ENCODE measurements around the gene CXCL3. TPM values are rescaled to one million over a fixed set of nuclear protein-coding genes. Genes with fewer than 3 reads are reported as not detected.

CXCL3 gene
- total RNA-seq, 1 experiment from 2014 or later = 1.9 TPM

GRCh38 chr4:74067586-74067985 is 29.1 kb upstream of the CXCL3 start:
- Histone ChIP-seq H3K4me1 (ENCODE audit: control insufficient read depth in 1 of 2, insufficient read depth in 2 of 2, low read length in 2 of 2) (peaks cover 2 to 8% of the 10 kb centered on the region in 2 experiments; a peak in 2 of 4 replicates), H3K27me3 (ENCODE audit: insufficient read depth, low read length) (no peaks in the 10 kb centered on the region), H3K79me2 (ENCODE audit: insufficient read depth, low read length) (no peaks in the 10 kb centered on the region), H4K20me1 (ENCODE audit: insufficient read depth) (no peaks in the 10 kb centered on the region), H3K4me2 (ENCODE audit: low read length) (no peak overlapping the region), H2AFZ (ENCODE audit: low read depth, low read length, poor library complexity, severe bottlenecking) (no peak overlapping the region), H3K9me2 (ENCODE audit: insufficient read depth) (no peaks in the 10 kb centered on the region), H3K36me3 (ENCODE audit: control insufficient read depth in 1 of 2, insufficient read depth in 2 of 2, low read length in 2 of 2) (no peaks in the 10 kb centered on the region), H3K4me3 (replicated peaks in 1 of 2; ENCODE audit: low read depth in 1 of 2, low read length in 2 of 2) (no peak overlapping the region), H3K9me3 (ENCODE audit: control insufficient read depth in 1 of 2, insufficient read depth in 1 of 2, low read depth in 1 of 2, low read length in 2 of 2) (no peaks in the 10 kb centered on the region), H3K27ac (ENCODE audit: low read depth, low read length) (no peak overlapping the region), H3K9ac (ENCODE audit: low read length) (no peak overlapping the region)
- BruUV-seq (replicated peaks) = no TSS peak
- TF ChIP-seq CBX3 (IDR thresholded peaks at IDR 0.05; ENCODE audit: low read depth) (no peak), POLR2AphosphoS5 (IDR thresholded peaks at IDR 0.05; ENCODE audit: low read depth, low read length) (no peak), SP1 (IDR thresholded peaks at IDR 0.05; ENCODE audit: low read depth) (no peak), SRF (IDR thresholded peaks at IDR 0.05; ENCODE audit: low read depth) (no peak)
- RAD21 ChIA-PET (ENCODE audit: low non-redundant PET in 1 of 2, low total read pairs in 2 of 2, uncharacterized antibody in 2 of 2, unreplicated experiment in 2 of 2) = no interaction called here
- POLR2A ChIA-PET = no interaction called here
- intact Hi-C loops (cut with micrococcal nuclease) = no loop called here
- DNase-seq (ENCODE audit: low read depth, low spot score) (no peak), ATAC-seq (no peak)
- CTCF ChIA-PET = no interaction called here

GRCh38 chr4:74066232-74066631 is 27.7 kb upstream of the CXCL3 start:
- Histone ChIP-seq H3K9me2 (ENCODE audit: insufficient read depth) (no peaks in the 10 kb centered on the region), H3K27me3 (ENCODE audit: insufficient read depth, low read length) (no peaks in the 10 kb centered on the region), H4K20me1 (ENCODE audit: insufficient read depth) (no peaks in the 10 kb centered on the region), H3K27ac (ENCODE audit: low read depth, low read length) (no peak overlapping the region), H3K9ac (ENCODE audit: low read length) (no peak overlapping the region), H3K4me2 (ENCODE audit: low read length) (no peak overlapping the region), H3K4me1 (ENCODE audit: control insufficient read depth in 1 of 2, insufficient read depth in 2 of 2, low read length in 2 of 2) (peaks cover 2 to 10% of the 10 kb centered on the region in 2 experiments; a peak in 2 of 4 replicates), H3K9me3 (ENCODE audit: control insufficient read depth in 1 of 2, insufficient read depth in 1 of 2, low read depth in 1 of 2, low read length in 2 of 2) (no peaks in the 10 kb centered on the region), H2AFZ (ENCODE audit: low read depth, low read length, poor library complexity, severe bottlenecking) (peak overlapping the region; percentile 38), H3K79me2 (ENCODE audit: insufficient read depth, low read length) (no peaks in the 10 kb centered on the region), H3K36me3 (ENCODE audit: control insufficient read depth in 1 of 2, insufficient read depth in 2 of 2, low read length in 2 of 2) (no peaks in the 10 kb centered on the region), H3K4me3 (replicated peaks in 1 of 2; ENCODE audit: low read depth in 1 of 2, low read length in 2 of 2) (no peak overlapping the region)
- BruUV-seq (replicated peaks) = no TSS peak
- ATAC-seq (no peak), DNase-seq (ENCODE audit: low read depth, low spot score) (no peak)
- ChIA-PET RAD21 (ENCODE audit: low non-redundant PET in 1 of 2, low total read pairs in 2 of 2, uncharacterized antibody in 2 of 2, unreplicated experiment in 2 of 2) (no interaction called here), CTCF (no interaction called here), POLR2A (no interaction called here)
- TF ChIP-seq CEBPB (IDR thresholded peaks at IDR 0.05; ENCODE audit: low read depth) (no peak), ZBTB33 (IDR thresholded peaks at IDR 0.05; ENCODE audit: extremely low read depth, insufficient replicate concordance, low read length) (no peak), ZFX (IDR thresholded peaks at IDR 0.05) (no peak), FOSL1 (IDR thresholded peaks at IDR 0.05; ENCODE audit: low read depth) (no peak), ZNF274 (IDR thresholded peaks at IDR 0.05; ENCODE audit: low read depth, low read length) (no peak), REST (IDR thresholded peaks at IDR 0.05; ENCODE audit: low read depth) (no peak), TCF7L2 (IDR thresholded peaks at IDR 0.05; ENCODE audit: borderline replicate concordance, extremely low read depth, insufficient read depth, insufficient read length) (no peak)
- intact Hi-C loops (cut with micrococcal nuclease) = no loop called here

Measured in HCT116 (cell line).